Measurements from ENCODE around the gene CHPF.

The CHPF gene

GRCh38 chr2:219495531-219496122, 48.0 kb downstream of the CHPF start:
- peak in 1 of 2 experiments; percentile 34 for DNase-seq

DNA sequence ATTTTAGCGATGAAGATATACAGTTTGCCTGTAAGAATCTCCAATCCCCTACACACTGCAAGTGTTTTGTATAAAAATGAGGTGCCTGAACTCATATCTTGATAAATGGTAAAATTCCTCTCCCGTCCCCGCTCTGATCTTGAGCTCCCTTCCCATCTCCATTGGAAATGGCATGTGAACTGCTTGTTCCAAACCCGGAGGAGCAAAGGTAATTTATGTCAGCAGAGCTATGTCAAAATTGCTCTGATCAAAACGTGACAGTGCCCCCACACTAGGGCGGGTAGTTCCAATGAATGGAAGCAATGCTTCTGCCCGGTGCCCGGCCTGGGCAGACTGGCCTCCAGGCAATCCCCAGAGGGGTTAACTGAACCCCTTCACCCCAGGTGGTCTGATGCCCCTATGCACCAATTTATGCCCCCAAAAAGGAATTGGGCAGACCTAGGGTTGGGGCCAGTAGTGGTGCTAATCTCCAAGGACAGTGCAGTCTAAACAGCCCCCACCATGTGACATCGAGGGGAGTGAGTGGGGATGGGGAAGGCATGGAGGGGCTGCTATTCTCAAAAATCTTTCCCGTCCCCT, 48.6 kb downstream of the CHPF start:
- no peak for DNase-seq

DNA sequence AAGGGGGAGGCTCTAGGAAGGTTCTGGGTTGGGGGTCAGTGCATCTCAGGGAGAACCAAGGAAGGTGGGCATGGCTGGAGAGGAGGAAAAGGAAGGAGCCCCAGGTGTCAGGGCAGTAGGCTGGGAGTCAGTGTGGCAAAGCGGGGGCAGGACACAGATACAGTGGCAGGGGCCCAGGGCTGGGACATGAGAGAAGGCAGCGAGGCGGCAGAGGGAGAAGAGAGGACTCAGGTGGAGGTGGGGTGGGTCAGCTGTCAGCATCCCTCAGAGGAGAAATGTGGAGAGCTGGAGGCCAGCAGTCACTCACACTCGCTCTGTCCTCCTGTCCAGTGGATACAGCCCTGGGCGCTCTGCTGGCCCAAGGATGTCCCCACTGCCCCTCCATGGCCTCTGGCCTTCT, 50.5 kb downstream of the CHPF start:
- no peak for DNase-seq

- DNase-seq = no peak
Measured at GRCh38 chr2:219492575-219492974, 51.0 kb downstream of the CHPF start.

- DNase-seq = no peak
Measured at GRCh38 chr2:219491278-219491963, 52.2 kb downstream of the CHPF start.

DNA sequence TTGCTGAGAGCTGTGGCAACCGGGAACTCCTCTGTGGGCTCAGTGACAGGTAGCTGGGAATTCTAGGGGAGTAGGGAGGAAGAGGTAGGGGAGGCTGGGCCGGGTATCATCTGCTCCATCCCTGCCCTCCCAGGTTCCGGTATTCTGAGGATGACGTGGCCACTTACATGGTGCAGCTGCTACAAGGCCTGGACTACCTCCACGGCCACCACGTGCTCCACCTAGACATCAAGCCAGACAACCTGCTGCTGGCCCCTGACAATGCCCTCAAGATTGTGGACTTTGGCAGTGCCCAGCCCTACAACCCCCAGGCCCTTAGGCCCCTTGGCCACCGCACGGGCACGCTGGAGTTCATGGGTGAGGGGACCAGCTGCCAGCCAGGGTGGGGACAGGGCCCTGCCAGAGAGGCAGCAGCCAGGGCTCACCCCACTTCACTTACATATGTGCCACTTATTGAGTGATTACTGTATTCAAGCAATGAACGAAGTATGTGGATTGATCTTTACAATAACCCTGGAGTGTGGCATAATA, 52.9 kb downstream of the CHPF start:
- DNase-seq = no peak

DNA sequence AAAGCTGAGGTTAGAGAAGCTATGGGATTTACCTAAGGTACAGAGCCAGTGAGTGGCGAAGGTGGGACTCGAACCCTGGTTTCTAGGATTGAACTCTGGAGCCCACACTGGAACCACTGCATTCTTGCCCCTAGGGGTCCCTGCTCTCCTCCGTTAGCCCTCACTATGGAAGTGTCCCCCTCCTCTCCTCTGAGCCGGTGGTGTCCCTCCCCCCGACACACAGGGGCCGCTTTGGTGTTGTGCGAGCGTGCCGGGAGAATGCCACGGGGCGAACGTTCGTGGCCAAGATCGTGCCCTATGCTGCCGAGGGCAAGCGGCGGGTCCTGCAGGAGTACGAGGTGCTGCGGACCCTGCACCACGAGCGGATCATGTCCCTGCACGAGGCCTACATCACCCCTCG, 53.4 kb downstream of the CHPF start:
- no peak for DNase-seq

DNA sequence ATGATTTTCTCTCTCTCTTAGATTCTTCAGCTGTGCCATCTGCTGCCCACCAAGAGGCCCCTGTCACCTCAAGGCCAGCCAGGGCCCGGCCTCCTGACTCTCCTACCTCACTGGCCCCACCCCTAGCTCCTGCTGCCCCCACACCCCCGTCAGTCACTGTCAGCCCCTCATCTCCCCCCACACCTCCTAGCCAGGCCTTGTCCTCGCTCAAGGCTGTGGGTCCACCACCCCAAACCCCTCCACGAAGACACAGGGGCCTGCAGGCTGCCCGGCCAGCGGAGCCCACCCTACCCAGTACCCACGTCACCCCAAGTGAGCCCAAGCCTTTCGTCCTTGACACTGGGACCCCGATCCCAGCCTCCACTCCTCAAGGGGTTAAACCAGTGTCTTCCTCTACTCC, 54.3 kb downstream of the CHPF start:
- no peak for DNase-seq

All from NCI-H2081 (cell line).